Stimulated activated CD8-positive, alpha-beta memory T cell treated with anti-CD3 and anti-CD28 coated beads, Interleukin-2, amount 100 ng/mL, for 48 hours (primary cell): Measurements from ENCODE around the gene CDH13.
"Not testable (repeated sequence)": the region's sequence is repeated elsewhere in the genome, so short reads cannot be mapped to it uniquely, and the experiment has no call there.

Experiments
- DNase-seq, 2 donors: peaks; one replicate each; pipeline ENCODE4 v3.0.0-alpha.2; 2020; ENCODE audit warnings: low read depth in 2 of 2

The CDH13 gene

GRCh38 chr16:82884320-82884898 is 257.6 kb downstream of the CDH13 start:
- DNase-seq, result no peak

DNA sequence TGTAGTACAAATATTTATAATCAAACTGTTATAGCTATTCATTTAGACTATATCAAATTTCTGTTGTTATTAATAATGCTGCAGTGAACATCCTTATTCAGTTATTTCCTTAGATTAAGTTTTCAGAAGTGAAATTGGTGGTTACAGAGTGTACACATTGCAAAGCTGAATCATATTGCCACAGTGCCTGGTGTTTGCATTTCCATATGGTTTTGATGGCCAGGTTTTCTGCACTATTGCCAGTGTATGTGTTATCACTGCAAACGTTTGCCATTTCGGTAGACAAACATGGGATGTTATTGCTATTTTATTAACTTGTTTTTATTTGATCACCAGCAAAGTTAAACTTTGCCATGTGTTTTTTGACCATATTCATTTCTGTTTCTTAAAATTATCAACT is 259.4 kb downstream of the CDH13 start:
- DNase-seq, result no peak

DNA sequence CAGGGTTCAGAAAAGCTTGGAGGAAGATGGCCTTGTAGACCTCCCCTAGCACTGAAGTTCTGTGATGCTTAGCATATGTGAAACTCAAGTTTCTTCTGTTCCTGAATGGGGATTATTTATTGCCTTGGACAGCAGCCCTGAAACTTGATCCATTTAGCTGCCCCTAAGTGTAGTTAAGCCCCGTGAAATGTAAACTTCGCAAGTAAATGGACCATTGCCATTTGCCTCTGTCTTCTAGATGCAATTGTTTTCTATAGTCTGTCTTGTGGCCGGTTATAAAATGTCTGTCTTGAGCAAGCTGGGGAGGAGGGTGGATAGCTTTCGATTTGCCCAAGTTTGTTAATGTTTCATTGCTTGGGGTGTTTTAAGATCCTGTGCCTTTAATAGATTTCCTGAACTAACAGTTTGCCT is 261.8 kb downstream of the CDH13 start:
- no peak for DNase-seq

GRCh38 chr16:82891424-82891823 is 264.7 kb downstream of the CDH13 start:
- DNase-seq, result no peak

DNA sequence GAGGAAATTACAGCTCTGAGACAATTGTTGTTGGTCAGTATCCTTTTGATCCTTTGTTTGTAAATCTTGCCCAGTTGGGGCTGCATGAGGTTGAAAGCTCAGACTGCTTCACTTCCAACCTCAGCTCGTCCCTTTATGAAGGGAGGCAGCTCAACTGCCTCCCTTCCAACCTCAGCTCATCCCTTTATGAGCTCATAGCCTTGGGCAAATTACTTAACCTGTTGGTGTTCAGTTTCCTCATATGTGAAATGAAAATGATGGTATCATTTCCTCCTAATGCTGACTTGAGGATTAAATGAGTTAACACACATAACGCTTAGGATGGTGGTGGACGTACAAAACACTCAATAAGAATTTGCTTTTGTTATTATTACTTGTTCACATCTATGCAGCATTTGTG is 265.1 kb downstream of the CDH13 start:
- no peak for DNase-seq

- DNase-seq, result no peak
Observed at GRCh38 chr16:82892324-82892723, 265.6 kb downstream of the CDH13 start.

- no peak for DNase-seq
Observed at GRCh38 chr16:82895843-82896242, 269.1 kb downstream of the CDH13 start.

DNA sequence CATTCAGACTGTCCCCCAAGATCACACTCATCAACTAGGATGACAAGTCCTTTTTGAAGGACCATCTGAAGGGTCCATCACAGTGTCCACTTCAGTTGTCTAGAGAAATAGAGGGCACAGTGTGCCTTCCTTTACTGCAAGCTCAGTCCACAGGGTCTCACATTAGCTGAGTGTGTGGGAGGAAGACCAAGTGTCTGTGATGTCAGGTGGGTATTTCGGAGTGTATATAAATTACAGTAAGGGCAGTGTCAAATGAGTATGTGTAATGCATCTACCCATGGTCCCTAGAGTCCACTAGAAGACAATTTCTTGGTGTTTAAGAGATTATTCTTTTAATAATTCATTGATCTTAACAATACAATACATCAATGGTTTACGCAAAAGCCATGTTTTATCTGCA is 272.2 kb downstream of the CDH13 start:
- DNase-seq, result no peak

- no peak for DNase-seq
Observed at GRCh38 chr16:82899731-82900450, 273.1 kb downstream of the CDH13 start.

GRCh38 chr16:82900559-82900958 is 273.8 kb downstream of the CDH13 start:
- DNase-seq, result no peak

GRCh38 chr16:82911925-82912324 is 285.2 kb downstream of the CDH13 start:
- DNase-seq, result no peak

DNA sequence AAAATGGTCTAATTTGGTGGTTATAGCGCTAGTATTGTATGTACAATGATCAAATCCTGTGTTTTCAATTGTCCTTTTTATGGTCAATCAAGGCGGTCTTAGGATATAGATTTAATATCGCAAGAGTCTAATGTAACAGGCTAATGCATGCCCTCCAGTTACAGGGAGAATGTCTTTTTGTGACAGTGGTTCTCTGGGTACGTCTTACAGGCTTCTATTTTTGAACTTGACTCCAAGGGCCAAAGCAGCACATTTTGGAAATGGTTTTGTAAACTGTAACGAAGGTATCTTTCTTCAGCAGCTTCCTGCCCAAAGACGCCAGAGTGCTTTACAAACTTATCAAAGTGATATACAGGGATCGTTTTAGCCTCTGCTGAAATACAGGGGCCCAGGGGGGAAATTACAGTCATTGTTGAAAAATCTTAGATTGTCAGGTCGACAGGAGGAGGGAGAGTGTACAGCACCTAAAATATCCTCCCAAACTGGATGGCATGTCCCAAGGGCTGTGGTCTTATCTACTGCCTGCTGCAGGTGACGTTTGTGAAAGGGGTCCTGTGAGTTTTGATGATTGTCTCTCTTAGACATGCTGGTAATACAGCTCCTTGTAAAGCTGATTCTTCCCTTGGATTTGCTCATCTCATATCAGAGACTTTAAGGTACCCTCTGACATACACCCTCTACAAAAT is 288.5 kb downstream of the CDH13 start:
- DNase-seq, result no peak

- no peak for DNase-seq
Observed at GRCh38 chr16:82917886-82918595, 291.3 kb downstream of the CDH13 start.

DNA sequence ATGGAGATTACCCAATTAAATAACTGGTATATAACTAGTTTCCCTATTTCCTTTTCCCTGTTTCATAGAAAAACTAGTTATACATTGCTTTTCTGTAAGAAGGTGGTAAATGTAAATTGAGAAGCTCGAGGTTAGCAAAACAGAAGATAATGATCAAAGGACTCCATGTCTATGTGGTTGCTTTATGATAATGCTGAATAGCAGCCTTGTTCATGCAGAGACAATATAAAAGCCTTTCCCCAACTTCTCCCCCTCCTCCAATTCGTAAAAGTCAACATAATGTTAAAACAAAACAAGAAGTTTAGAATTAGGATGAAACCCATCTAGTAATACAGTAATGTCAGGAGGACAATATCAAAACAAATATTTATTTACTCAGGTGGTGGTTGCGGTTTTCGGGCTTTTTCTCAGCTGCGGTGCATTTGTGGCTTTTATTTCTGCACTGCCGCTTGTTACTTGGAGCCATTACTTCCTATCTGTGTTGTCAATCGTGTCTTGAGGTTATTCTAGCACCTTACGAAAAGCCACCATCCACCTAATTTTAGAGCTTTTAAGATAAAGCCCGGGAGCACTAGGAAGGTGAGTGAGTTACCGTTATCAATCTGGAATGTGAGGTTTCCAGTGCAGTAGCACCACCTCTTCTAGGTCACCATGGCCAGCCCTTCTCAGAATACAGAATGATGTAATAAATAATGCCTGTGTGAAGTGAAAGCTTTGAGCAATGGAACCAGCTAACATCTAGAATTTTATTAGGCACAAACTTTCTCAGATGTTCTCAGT is 297.5 kb downstream of the CDH13 start:
- no peak for DNase-seq

DNA sequence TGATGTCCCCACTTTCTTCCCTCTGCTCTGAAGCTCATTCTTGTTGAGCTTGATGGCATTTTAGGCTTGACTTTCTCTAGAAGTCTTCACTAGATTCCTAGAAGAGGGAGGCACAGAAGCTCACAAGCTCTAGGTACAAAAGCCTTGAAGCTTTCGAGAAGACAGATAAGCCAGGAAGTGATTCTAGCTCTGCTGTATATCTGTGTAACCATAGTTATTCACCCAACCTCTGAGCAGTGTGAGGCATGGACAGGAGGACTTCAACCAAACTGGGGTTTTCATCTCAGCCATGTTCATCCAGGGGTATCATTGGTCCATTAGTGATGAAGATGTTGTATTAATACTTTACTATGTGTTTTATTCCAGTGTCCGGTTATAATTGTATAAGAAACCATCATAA is 299.7 kb downstream of the CDH13 start:
- no peak for DNase-seq

GRCh38 chr16:82933933-82934332 is 307.2 kb downstream of the CDH13 start:
- DNase-seq, result not testable (repeated sequence)

DNA sequence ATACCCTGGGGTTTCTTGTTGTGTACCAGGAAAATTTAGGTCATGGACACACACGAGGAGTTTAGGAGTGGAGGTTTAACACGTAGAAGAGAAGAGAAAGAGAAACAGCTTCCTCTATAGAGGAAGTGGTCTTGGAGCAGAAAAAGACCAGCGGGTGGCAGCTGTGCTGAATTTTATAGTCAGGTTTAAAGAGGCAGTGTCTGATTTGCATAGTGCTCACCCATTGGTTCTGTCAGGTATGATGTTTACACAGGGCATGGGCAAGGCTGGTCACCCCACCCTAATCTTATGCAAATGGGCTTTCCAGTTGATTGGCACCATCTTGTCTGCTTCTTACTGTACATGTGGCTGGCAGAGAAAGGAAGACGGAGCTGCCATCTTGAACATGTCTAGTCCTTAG is 309.0 kb downstream of the CDH13 start:
- DNase-seq, result no peak

DNA sequence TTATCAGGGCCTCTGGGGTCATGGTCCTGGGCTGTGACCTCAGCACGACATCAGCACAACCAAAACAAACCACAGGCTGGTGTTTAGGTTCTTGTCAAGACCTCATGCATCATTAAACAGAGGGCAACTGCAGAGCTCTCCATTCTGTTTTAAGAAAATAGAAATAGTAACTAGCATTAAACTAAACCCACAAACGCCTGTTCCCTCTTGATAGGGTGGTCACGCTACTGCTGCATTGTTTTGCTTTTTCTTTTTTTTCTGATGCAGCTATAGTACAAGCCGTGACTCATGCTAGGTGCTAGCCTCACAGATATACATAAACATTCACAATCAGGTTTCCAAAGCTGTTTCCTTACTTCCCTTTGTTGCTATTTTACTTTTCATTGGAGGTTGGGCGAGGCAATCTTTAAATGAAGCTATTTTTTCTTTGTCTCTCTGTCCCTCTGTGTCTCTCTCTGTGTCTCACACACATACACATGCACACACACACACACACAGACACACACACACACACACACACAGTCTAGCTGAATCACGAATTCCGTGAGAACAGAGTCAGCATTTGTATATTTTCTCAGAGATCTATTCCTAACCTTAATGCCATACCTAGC is 310.3 kb downstream of the CDH13 start:
- no peak for DNase-seq

DNA sequence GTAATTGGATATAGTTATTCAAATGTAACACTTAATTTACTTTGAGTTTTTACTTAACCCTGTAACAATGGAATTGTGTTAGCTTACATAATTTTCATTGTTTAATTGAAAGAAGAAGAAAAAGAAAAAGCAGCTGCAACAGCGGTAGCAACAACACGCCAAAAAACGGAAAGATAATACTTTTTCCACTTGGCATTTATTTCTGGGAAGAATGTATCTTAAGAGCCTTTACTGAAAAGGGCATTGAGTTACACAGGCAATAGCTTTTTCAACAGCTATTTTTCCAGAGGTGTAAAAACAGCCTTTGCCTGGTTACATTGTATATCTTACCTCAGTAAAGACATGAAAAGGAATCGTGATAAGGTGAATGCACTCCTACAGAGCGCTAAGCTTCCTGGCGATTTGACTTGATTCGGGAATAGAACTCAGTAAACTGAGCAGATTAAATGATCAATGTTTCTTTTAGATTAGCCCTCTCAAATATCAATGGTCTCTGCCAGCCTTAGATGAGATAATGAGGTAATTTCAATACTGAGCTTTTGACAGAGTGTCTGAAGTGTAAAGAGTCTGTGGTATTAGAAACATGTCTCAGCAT is 311.3 kb downstream of the CDH13 start:
- DNase-seq, result no peak

GRCh38 chr16:82943371-82943770 is 316.6 kb downstream of the CDH13 start:
- DNase-seq, result no peak
